Upper lobe of right lung (tissue), 1 donor: ENCODE results near the gene EN2. TPM values are rescaled to one million over a fixed set of nuclear protein-coding genes. Genes with fewer than 3 reads are reported as not detected.

Source experiments
- ATAC-seq: fragments of 200-7000 bp; cut with Tn5 transposase; one replicate; pipeline ENCODE4 v1.9.1; 2020; ENCODE audit warnings: mild to moderate bottlenecking, moderate library complexity
- DNase-seq: peaks from one replicate; pipeline ENCODE4 v3.0.0-alpha.2; 2020
- H3K27ac ChIP-seq: fragments of 200-600 bp; one replicate; pipeline ENCODE4 v1.8.0; 2022
- H3K27me3 ChIP-seq: fragments of 200-600 bp; one replicate; pipeline ENCODE4 v1.8.0; 2022; ENCODE audit warnings: mild to moderate bottlenecking
- H3K36me3 ChIP-seq: fragments of 200-600 bp; one replicate; pipeline ENCODE4 v1.8.0; 2022
- H3K4me1 ChIP-seq: fragments of 200-600 bp; one replicate; pipeline ENCODE4 v1.8.0; 2022
- H3K4me3 ChIP-seq: fragments of 200-600 bp; one replicate; pipeline ENCODE4 v1.8.0; 2022; ENCODE audit warnings: mild to moderate bottlenecking
- H3K9me3 ChIP-seq: fragments of 200-600 bp; one replicate; pipeline ENCODE4 v1.8.0; 2022
- intact Hi-C: fragments of 100-400 bp; cut with DNase I; formaldehyde crosslinking; loops from one replicate; pipeline ENCODE4 v1.11.0; 2022
- total RNA-seq: library from RNA; stranded (reverse); fragmentation: NEBNext Ultra II Directional; extraction: Animal tissue kit (Norgen Biotek cat#: 25700); gene quantifications from one replicate; pipeline ENCODE4 v1.2.1, GENCODE V29; 2021
- TF ChIP-seq, protein P1 (sequence below): fragments of 200-600 bp; IDR thresholded peaks from one replicate; pipeline ENCODE4 v1.8.0; 2022; ENCODE audit warnings: antibody characterized with exemption
- donor health status: DM: no; HTN: yes; CAD: no; lungs with severe emphysema.

EN2 gene
- total RNA-seq, 1 donor from 2014 or later, result not detected

GRCh38 chr7:155466142-155466813 lies 8.3 kb downstream of the EN2 start:
- Histone ChIP-seq H3K27me3 (peaks cover 100% of the 10 kb centered on the region), H3K4me3 (no peak overlapping the region), H3K4me1 (peaks cover 19% of the 10 kb centered on the region), H3K9me3 (no peaks in the 10 kb centered on the region), H3K27ac (no peak overlapping the region), H3K36me3 (no peaks in the 10 kb centered on the region)
- DNase-seq (no peak), ATAC-seq (peak; percentile 14)
- intact Hi-C loops, result no loop called here
- TF ChIP-seq, protein P1, sequence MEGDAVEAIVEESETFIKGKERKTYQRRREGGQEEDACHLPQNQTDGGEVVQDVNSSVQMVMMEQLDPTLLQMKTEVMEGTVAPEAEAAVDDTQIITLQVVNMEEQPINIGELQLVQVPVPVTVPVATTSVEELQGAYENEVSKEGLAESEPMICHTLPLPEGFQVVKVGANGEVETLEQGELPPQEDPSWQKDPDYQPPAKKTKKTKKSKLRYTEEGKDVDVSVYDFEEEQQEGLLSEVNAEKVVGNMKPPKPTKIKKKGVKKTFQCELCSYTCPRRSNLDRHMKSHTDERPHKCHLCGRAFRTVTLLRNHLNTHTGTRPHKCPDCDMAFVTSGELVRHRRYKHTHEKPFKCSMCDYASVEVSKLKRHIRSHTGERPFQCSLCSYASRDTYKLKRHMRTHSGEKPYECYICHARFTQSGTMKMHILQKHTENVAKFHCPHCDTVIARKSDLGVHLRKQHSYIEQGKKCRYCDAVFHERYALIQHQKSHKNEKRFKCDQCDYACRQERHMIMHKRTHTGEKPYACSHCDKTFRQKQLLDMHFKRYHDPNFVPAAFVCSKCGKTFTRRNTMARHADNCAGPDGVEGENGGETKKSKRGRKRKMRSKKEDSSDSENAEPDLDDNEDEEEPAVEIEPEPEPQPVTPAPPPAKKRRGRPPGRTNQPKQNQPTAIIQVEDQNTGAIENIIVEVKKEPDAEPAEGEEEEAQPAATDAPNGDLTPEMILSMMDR, result no peak

GRCh38 chr7:155466814-155467733 lies 9.1 kb downstream of the EN2 start:
- H3K9me3 ChIP-seq, result no peaks in the 10 kb centered on the region
- DNase-seq, result no peak
- H3K4me1 ChIP-seq, result peaks cover 19% of the 10 kb centered on the region
- TF ChIP-seq, protein P1, result no peak
- intact Hi-C loops, result no loop called here
- H3K36me3 ChIP-seq, result no peaks in the 10 kb centered on the region
- H3K27ac ChIP-seq, result no peak overlapping the region
- H3K27me3 ChIP-seq, result peaks cover 100% of the 10 kb centered on the region
- no peak for ATAC-seq
- no peak overlapping the region for H3K4me3 ChIP-seq

DNA sequence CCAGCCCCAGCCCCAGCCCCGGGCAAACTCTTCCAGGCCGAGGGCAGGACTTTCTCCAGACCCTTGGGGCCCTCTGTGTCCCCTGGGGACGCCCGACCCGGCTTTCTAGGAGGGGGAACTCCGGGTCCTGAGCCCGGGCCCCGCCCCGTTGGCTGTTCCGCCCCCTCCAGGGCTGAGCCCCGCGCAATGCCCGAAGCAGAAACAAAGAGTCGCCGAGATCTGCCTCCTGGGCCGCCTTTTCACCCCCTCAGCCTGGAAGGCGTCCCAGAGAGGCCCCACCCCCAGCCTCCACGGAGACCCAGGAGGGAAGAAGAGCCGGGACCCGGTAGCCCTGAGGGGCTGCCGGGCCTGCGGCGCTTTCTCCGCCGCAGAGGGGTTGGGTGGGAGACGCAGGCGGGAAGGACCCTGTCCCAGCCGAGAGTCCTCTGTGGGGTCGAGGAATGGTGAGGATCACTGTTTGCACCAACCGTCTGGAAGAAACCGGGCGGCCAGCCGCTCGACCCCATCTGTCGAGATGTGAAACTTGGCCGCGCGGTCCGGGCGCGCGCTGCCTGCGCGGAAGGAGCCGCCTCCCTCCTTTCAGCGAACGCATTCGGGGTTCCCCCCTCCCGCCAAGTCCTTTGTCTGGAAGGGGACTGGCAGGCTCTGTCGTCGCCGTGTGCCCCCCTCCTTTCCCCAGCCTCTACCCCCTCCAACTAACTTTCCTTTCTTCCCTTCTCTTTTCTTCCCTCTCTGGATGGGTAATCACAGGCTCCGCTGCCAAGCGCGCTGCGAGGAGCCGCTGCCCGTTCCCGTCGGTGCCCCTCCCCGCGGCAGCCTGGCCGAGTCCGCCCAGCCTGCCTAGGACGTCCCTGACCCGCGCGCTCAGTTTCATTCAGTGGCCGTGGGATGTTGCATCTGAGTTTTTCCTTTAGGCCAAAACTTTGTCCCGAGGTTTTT lies 10.2 kb downstream of the EN2 start:
- Histone ChIP-seq H3K4me3 (no peak overlapping the region), H3K4me1 (peaks cover 19% of the 10 kb centered on the region), H3K27ac (no peak overlapping the region), H3K27me3 (peaks cover 97% of the 10 kb centered on the region), H3K36me3 (no peaks in the 10 kb centered on the region), H3K9me3 (no peaks in the 10 kb centered on the region)
- intact Hi-C loops, result no loop called here
- no peak for DNase-seq
- no peak for ATAC-seq
- TF ChIP-seq, protein P1, result no peak

GRCh38 chr7:155468785-155469148 lies 10.8 kb downstream of the EN2 start:
- DNase-seq (no peak), ATAC-seq (no peak)
- intact Hi-C loops, result no loop called here
- Histone ChIP-seq H3K4me1 (peaks cover 19% of the 10 kb centered on the region), H3K4me3 (no peak overlapping the region), H3K27ac (no peak overlapping the region), H3K36me3 (no peaks in the 10 kb centered on the region), H3K27me3 (peaks cover 97% of the 10 kb centered on the region), H3K9me3 (no peaks in the 10 kb centered on the region)
- TF ChIP-seq, protein P1, result no peak
